Measurements from ENCODE around the gene RAPGEF2. TPM values are rescaled to one million over a fixed set of nuclear protein-coding genes. Genes with fewer than 3 reads are reported as not detected.

RAPGEF2 gene
- total and polyA plus RNA-seq, 2 donors (not counting 1 experiment from before 2014, with no cell fraction given) = 10.9 to 45.8 TPM

- WGBS (ENCODE audit: insufficient coverage) = 70% methylated on average over 2 of the region's 4 CpGs
- no peaks in the 10 kb centered on the region for H4K20me1 ChIP-seq (ENCODE audit: control insufficient read depth, insufficient read depth, low read length, poor library complexity, severe bottlenecking)
- no peaks in the 10 kb centered on the region for H3K4me1 ChIP-seq (ENCODE audit: control insufficient read depth in 2 of 2, insufficient read depth in 2 of 2, low read length in 2 of 2)
- H3K9ac ChIP-seq (ENCODE audit: low read length) = no peak overlapping the region
- Mint-ChIP-seq H3K4me3 (no peak overlapping the region), H3K27ac (no peak overlapping the region), H3K9me3 (ENCODE audit: insufficient read depth) (no peaks in the 10 kb centered on the region), H3K4me1 (no peaks in the 10 kb centered on the region), H3K27me3 (no peaks in the 10 kb centered on the region)
- no peak overlapping the region for H3K4me2 ChIP-seq (replicated peaks; ENCODE audit: low read depth, low read length, poor library complexity, severe bottlenecking)
- no peaks in the 10 kb centered on the region for H3K27me3 ChIP-seq (replicated peaks in 1 of 4; ENCODE audit: control extremely low read depth in 1 of 4, control insufficient read depth in 3 of 4, insufficient read depth in 4 of 4, low read length in 3 of 4)
- DNase-seq = no peak
- ATAC-seq (ENCODE audit: low read depth) = no peak
- H2AFZ ChIP-seq (ENCODE audit: insufficient read depth, low read depth, low read length, poor library complexity, severe bottlenecking) = no peak overlapping the region
- intact Hi-C loops (cut with micrococcal nuclease) = no loop called here
- H3K79me2 ChIP-seq (ENCODE audit: control insufficient read depth, insufficient read depth, low read length) = no peaks in the 10 kb centered on the region
- no peaks in the 10 kb centered on the region for H3K9me3 ChIP-seq (ENCODE audit: control extremely low read depth in 1 of 3, control insufficient read depth in 2 of 3, insufficient read depth in 1 of 3, low read length in 2 of 3)
- TF ChIP-seq EZH2 (IDR thresholded peaks at IDR 0.05; ENCODE audit: borderline replicate concordance, insufficient read depth, low read depth, low read length, poor library complexity, severe bottlenecking) = no peak
- TF ChIP-seq CTCF (IDR thresholded peaks at IDR 0.05) = no peak
- CTCF ChIA-PET = no interaction called here
- H3K36me3 ChIP-seq (replicated peaks in 1 of 2; ENCODE audit: control extremely low read depth in 1 of 2, control insufficient read depth in 1 of 2, extremely low read depth in 1 of 2, insufficient read depth in 2 of 2, low read length in 1 of 2) = no peaks in the 10 kb centered on the region
- POLR2A ChIA-PET = no interaction called here
- no peak overlapping the region for H3K4me3 ChIP-seq (ENCODE audit: control extremely low read depth in 1 of 5, extremely low read depth in 1 of 5, insufficient read depth in 1 of 5, low read depth in 2 of 5, low read length in 4 of 5)
- H3K27ac ChIP-seq (ENCODE audit: low read length in 2 of 2) = no peak overlapping the region
Measured at GRCh38 chr4:159298502-159298901, 195.6 kb downstream of the RAPGEF2 start.

GRCh38 chr4:159303435-159303834, 200.6 kb downstream of the RAPGEF2 start:
- H2AFZ ChIP-seq (ENCODE audit: insufficient read depth, low read depth, low read length, poor library complexity, severe bottlenecking) = no peak overlapping the region
- ATAC-seq (ENCODE audit: low read depth) (no peak), DNase-seq (no peak)
- H3K9me3 ChIP-seq (ENCODE audit: control extremely low read depth in 1 of 3, control insufficient read depth in 2 of 3, insufficient read depth in 1 of 3, low read length in 2 of 3) = peaks cover 0 to 4% (median 0%) of the 10 kb centered on the region in 3 donors
- H3K27ac Mint-ChIP-seq = no peak overlapping the region
- ChIA-PET POLR2A (interaction anchor here (0.5 kb wide), 1 partner anchor 200 kb away, joined by 3 read pairs; no protein-coding TSS in a partner anchor), CTCF (no interaction called here)
- H3K27me3 ChIP-seq (replicated peaks in 1 of 4; ENCODE audit: control extremely low read depth in 1 of 4, control insufficient read depth in 3 of 4, insufficient read depth in 4 of 4, low read length in 3 of 4) = no peaks in the 10 kb centered on the region
- intact Hi-C loops (cut with micrococcal nuclease) = no loop called here
- H3K27ac ChIP-seq (ENCODE audit: low read length in 2 of 2) = no peak overlapping the region
- no peaks in the 10 kb centered on the region for H3K4me1 ChIP-seq (ENCODE audit: control insufficient read depth in 2 of 2, insufficient read depth in 2 of 2, low read length in 2 of 2)
- no peaks in the 10 kb centered on the region for H3K36me3 ChIP-seq (replicated peaks in 1 of 2; ENCODE audit: control extremely low read depth in 1 of 2, control insufficient read depth in 1 of 2, extremely low read depth in 1 of 2, insufficient read depth in 2 of 2, low read length in 1 of 2)
- no peak overlapping the region for H3K4me3 ChIP-seq (ENCODE audit: control extremely low read depth in 1 of 5, extremely low read depth in 1 of 5, insufficient read depth in 1 of 5, low read depth in 2 of 5, low read length in 4 of 5)
- no peak overlapping the region for H3K4me3 Mint-ChIP-seq
- H4K20me1 ChIP-seq (ENCODE audit: control insufficient read depth, insufficient read depth, low read length, poor library complexity, severe bottlenecking) = no peaks in the 10 kb centered on the region
- H3K27me3 Mint-ChIP-seq = no peaks in the 10 kb centered on the region
- peaks cover 4% of the 10 kb centered on the region for H3K9me3 Mint-ChIP-seq (ENCODE audit: insufficient read depth)
- WGBS (ENCODE audit: insufficient coverage) = no CpG with 5 or more reads among the region's 4 CpGs
- no peak overlapping the region for H3K9ac ChIP-seq (ENCODE audit: low read length)
- H3K4me2 ChIP-seq (replicated peaks; ENCODE audit: low read depth, low read length, poor library complexity, severe bottlenecking) = no peak overlapping the region
- no peaks in the 10 kb centered on the region for H3K4me1 Mint-ChIP-seq
- no peaks in the 10 kb centered on the region for H3K79me2 ChIP-seq (ENCODE audit: control insufficient read depth, insufficient read depth, low read length)
- TF ChIP-seq EZH2 (IDR thresholded peaks at IDR 0.05; ENCODE audit: borderline replicate concordance, insufficient read depth, low read depth, low read length, poor library complexity, severe bottlenecking) = no peak
- TF ChIP-seq CTCF (IDR thresholded peaks at IDR 0.05) = no peak

Data from B cell (primary cell).